ENCODE data around the gene ABHD2.
"Not testable (repeated sequence)": the region's sequence is repeated elsewhere in the genome, so short reads cannot be mapped to it uniquely, and the experiment has no call there.

The ABHD2 gene

DNA sequence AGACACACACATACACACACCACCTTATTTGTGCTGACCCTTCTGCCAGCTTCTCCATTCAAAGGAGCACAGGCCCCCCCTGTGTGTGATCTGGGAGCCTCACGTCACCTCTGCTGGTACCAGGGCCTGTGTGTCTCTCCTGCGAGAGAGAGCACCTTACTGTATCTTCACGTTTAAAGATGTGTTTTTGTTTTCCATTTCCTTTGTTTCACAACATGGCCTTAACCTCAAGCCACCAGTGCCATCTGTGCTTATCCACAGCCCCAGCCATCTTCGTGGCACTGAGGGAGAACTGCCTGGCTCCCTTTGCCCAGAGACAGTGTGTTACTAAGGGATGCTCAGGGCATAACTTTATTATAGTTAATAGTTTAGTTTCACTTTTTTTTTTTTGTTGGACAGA is 52.3 kb downstream of the ABHD2 start:
- DNase-seq, result no peak

DNA sequence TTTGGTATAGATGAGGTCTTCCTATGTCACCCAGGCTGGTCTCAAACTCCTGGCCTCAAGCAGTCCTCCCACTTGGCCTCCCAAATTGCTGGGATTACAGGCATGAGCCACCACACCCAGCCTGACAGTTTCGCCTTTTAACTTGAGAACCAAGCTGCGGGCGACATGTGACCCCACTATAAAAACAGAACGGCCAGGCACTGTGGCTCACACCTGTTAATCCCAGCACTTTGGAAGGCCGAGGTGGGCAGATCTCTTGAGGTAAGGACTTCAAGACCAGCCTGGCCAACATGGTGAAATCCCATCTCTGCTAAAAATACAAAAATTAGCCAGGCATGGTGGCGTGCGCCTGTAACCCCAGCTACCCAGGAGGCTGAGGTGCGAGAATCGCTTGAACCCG is 52.9 kb downstream of the ABHD2 start:
- not testable (repeated sequence) for DNase-seq

DNA sequence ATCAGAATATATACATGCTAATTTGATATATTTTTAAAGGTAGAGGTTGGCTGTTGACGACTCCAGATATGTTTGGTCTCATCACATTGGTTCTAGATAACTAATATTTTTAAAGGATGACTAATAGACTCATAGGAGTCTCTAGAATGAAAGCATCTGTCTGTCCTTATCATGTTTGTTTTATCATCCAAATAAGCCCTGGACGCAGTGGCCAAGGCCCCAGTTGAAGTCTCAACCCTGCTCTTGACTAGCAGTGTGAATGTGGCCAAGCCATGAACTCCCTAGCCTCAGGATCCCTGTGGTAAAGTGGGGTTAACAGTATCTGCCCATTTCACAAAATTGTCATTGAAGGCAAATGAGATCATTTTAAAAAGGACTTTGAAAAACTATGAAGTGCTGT is 53.6 kb downstream of the ABHD2 start:
- DNase-seq, result no peak

DNA sequence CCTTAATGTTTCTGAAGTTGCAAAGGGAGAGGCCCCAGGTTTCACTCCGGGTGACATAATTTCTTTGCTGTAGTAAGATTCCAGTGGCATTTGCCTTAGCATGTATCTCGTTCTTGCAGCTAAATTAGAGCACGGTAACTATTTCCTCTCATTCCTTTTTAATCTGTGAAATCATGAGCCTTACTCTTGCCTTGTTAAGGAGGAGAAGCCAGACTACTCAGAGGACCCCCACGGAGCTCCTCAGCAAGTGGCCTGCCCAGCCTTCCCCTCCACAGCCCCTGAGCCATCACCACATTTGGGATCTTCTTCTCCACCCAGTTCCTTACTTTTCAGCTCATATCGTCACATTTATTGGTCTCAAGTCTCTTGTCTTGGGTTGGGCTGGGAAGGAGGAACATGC is 54.2 kb downstream of the ABHD2 start:
- DNase-seq, result no peak

DNA sequence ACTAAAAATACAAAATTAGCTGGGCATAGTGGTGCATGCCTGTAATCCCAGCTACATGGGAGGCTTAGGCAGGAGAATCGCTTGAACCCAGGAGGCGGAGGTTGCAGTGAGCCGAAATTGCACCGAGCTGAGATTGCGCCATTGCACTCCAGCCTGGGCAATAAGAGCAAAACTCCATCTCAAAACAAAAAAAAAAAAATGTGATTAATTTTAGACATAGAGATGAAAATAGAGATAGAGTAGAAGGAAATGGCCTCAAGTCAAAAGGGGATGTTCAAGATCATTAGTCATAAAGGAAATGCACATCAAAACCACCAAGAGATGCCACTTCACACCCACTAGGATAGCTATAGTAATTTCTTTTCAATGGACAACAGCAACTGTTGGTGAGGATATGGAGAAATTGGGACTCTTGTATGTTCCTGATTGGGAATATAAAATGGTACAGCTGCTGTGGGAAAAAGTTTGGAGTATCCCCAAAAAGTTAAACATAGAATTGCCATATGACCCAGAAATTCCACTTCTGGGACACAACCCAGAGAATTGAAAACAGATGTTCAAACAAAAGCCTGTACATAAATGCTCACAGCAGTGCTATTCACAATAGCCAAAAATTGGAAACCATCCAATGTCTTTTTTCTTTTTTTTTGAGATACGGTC is 55.4 kb downstream of the ABHD2 start:
- peak; percentile 19 to 76 for DNase-seq

DNA sequence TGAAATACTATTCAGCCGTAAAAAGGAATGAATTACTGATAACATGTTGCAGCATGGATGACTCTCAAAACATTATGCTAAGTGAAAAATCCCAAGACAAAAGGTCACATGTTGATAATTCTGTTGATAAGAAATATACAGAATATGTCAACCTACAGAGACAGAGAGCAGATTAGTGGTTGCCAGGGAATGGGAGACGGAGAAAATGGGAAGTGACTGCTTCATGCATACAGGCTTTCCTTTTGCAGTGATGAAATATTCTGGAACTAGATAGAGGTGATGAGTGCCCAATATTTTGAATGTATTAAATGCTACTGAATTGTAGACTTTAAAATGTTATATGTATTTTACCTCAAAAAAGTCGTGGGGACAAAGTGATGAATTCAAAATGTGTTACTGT is 56.2 kb downstream of the ABHD2 start:
- DNase-seq, result no peak

DNA sequence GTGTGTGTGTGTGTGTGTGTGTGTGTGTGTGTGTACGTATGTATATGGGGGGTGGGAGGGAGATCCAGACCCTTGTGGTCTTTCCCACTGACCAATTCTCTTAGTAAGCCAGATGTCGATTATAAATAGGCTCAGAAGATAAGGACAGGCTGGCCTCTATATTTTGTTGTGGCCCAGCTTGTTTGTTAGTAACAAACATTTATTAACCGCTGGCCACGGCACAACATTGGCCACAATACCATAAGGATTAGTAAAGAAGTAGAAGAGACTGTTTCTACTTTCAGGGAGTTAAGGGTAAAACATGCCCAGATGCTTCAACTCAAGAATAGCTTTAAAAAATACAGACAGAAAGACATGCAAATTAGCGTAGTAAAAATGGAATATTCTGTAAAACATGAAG is 58.1 kb downstream of the ABHD2 start:
- no peak for DNase-seq

DNA sequence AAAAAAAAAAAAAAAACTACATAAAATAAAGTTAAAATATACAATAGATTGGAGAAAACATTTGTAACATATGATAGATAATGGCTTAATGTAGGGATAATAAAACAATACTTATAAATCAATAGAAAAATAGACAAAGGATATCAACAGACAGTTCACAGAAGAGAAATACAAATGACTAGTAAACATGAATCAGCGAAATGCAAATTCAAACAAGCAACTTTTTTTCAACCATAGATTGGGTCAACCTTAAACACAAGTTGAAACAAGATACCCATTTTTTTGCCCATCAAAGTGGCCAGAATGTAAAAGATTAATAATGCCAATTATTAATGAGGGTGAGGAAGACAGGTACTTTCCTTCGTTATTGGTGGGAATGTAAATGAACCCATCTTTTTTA is 59.9 kb downstream of the ABHD2 start:
- no peak for DNase-seq

DNA sequence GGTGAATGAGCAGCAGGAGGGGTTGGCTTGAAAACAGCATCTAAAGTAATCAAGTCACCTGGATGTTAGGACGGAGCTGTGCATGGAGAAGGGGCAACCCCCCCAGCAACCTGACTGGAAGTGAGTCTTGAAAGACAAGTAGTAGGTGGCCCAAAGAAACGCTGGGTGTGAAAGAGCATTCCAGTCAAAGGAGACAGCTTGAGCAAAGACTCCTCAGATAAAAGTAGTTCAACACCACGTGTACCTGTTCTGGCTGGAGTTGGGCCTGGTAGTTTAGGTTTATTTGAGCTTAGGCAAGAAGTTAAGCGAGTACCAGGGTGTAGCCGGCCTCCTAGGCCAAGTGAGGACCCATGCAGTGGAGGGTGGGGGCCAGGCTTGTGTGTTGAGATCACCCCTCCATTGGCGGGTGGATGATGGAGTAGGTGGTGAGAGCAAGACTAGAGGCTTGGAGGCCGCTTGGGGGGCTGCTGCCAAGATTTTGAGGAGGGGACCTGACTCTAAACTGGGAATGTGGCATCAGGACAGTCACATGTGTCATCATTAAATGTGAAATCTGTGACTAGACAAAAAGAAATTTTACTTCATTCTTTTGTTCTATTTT is 61.3 kb downstream of the ABHD2 start:
- no peak for DNase-seq

DNA sequence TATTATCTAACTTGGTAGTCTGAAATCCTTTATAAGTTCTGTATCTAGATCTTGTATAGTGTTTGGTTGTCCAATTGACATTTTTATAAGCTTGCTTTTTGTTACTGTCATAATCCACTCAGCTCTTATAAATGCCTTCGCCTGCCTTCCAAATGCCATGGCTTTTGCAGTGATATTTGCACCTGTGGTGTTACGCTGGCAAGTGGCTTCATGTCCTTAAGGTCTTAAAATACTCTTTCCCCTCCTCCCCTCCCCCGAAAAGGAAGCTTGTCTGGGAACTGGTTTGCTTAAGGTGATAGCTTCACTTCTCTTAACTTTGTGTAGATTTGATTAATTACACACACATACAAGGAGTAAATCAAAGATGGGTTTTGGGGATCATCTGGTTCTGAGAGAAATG is 62.0 kb downstream of the ABHD2 start:
- no peak for DNase-seq

DNA sequence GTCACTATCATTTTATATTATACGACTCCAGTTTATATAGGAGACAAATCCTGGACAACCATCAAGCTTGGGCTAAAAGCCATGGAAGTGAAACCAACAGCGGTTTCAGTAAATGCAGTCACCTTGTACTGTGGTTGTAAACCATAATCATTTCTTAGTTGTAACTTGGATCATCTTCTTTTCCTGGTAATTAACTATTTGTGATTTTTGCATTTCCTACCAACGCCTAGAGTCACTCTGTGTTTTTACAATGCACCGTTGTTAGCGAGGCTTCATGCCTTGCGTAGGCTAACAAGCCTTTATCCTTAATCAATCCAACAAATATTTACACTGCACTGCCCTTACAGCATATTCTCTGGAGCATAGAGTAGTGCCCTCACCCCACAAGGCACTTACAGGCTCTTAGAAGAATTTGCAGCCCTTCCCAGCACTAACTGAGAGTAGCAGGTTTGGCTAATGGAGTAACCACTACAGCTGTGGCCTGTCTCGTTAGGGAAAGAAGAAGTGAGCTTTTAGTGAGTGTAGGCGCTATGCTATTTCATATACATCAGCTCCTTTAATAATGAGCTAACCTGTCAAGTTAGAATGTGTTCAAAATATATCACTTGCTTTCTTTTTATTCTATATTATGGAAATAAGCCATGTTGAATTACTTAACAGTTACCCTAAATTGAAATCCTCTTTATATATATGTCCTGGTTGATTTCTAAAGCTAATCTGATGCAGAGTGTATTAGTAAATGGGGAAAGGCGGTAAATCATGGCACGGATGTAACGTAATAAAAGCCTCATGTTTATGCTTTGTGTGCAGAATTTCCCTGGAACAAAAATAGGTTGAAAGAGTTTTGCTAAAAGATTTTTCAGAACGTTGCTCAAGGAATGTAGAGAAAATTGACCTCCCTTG is 62.8 kb downstream of the ABHD2 start:
- no peak for DNase-seq

DNA sequence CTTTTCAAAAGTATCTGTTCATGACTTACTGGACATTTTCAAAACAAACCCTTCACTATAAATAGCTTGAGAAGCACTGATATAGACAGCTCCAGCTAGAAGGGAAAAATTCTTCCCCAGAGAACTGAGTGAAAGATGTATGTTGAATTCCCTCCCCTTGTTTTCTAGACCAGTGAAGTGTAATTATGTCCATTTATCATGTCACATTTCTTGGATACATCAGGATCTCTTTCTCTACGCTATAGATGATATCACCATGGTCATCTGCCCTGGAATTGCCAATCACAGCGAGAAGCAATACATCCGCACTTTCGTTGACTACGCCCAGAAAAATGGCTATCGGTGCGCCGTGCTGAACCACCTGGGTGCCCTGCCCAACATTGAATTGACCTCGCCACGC is 66.9 kb downstream of the ABHD2 start:
- no peak for DNase-seq

DNA sequence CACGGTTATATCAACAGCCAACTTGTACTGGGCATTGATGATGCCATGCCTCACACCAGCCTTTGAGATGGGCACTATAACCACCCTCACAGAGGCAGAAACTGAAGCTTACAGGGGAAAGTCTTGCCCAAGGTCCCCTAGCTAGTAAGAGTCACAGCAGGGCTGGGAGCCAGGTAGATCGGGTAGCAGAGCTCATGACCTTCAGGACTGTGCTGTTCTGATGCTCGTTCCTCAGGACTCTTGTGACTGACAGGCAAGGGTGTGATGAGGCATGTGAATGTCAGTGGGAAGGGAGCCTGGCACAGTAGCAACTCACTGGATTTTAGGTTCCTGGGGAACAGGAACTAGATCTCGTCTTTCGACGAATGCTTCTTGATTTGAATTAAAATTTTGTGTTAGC is 67.4 kb downstream of the ABHD2 start:
- DNase-seq, result no peak

DNA sequence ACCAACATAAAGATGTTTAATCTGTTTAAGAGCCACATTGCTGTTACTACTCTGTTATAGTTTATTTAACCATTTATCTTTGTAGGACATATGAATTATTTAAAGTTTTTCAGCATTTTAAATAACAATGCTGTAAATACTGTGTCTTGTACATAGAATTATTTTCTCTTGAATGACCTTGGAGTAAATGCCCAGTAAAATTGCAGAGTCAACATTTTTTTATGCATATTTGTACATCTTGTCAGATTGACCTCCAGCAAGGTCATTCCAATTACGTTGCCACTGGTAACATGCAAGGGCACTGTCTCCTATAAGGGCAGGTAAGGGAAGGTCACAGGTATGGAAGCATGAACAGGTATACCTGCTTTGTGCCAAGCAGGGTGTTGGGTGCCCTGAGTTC is 68.8 kb downstream of the ABHD2 start:
- no peak for DNase-seq

DNA sequence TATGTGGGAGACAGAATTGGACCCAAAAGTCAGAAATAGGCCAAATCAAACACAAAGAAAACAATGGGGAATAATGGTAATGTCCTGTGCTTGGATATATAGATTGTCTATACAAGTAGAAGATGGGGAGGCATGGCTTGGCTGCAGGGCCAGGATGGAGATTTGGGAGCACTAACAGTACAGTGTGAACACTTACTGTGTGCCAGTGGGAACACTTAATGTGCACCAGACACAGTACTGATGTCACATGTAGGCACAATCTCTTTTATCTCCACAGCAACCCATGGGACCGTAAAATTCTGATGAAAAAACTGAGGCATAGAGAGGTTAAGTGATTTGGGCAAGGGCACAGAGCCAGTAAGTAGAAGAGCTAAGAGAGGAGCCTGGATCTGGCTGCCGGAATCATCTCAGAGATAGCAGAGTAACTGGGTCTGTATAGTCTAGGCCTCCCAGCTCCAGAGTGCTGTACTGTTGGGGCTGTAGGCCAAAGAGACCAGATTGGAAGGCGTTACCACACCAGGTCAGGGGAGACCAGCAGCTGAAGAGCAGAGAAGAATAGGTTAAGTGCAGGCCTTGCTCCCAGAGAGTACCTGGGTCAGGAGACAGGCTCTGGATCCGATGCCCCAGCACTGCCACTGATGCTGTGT is 69.8 kb downstream of the ABHD2 start:
- no peak for DNase-seq

DNA sequence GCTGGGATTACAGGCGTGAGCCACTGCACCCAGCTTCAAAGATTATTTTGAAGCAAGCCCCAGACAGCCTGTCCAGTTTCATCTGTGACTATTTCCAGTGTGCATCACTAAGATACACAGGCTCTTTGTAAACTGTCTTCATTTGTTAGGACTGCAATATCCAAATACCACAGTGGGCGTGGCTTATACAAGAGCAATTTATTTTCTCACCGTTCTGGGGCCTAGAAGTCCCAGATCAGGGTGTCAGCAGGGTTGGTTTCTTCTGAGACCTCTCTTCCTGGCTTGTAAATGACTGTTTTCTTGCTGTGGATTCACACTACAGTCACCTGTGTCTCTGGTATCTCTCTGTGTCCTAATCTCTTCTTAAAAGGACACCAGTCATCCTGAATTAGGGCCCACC is 73.4 kb downstream of the ABHD2 start:
- no peak for DNase-seq

DNA sequence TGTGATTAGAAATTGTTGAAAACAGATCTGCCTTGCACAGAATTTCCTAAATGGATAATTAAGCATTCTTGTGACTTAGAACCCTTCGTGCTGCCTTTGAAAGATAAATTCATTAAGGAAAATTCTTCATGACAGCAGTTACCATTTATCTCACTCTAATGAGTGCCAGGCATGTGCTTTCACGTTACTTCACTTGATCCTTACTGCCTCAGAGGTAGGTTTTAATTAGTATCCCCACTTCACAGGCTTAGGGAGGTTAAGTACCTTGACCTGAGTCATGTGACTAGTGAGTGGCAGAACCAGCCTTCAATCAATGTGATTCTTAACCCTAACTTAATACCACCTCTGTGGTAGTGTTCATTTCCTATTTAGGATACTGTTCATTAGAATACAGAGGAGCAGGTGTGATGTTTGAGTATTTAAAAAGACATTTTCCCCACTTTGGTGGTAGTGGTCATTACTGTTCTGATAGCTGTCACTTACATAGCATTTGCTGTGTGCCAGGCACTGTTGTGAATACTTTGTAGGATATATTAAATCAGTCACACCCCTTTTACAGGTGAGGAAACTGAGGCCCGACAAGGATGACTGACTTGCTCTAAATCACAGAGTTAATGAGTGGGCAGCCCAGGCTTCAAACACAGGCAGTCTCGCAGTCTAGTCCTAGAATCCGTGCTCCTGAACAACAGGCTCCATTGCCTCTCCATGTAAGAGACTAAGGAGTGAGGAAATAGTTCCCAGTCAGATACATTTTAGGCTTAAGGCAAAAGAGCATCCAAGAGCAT is 75.2 kb downstream of the ABHD2 start:
- no peak for DNase-seq

DNA sequence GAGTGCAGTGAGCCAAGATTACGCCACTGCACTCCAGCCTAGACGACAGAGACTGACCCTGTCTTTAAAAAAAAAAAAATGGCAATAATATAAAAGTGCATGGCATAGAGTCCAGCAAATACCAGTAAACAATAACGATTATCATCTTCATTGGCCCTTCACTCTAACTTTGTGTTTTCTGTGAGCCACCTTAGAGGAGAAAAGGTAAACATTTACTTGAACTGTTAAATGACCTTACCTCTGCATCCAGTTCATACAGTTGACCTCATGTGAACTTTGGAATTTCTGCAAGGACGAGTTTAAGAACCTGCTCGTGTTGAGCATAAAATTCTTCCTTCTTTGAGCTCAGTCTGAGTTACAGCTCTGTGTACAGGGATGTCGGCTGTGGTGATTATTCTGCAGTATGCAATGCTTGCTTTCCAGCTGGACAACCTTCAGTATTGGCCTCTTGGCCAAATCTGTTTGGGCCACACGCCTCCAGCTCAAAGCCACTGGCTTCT is 76.5 kb downstream of the ABHD2 start:
- DNase-seq, result no peak

DNA sequence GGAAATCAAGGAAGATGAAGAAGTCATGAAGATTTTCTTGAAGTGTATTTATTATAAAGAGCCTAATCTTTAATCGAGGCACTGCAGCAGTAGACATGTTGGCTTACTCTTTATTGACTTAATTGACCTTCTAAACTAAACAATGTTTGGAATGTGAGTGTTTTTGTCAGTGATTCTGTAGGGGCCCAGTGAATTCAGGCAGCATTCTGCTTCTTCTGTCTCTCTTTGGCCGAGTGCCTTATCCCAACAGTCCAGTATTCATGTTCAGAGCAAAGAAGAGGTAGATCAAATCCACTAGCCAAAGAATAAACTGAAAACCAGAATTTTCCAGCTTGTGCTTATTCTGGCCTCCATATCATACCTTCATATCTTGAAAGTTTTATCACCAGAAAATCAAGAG is 77.4 kb downstream of the ABHD2 start:
- DNase-seq, result no peak

DNA sequence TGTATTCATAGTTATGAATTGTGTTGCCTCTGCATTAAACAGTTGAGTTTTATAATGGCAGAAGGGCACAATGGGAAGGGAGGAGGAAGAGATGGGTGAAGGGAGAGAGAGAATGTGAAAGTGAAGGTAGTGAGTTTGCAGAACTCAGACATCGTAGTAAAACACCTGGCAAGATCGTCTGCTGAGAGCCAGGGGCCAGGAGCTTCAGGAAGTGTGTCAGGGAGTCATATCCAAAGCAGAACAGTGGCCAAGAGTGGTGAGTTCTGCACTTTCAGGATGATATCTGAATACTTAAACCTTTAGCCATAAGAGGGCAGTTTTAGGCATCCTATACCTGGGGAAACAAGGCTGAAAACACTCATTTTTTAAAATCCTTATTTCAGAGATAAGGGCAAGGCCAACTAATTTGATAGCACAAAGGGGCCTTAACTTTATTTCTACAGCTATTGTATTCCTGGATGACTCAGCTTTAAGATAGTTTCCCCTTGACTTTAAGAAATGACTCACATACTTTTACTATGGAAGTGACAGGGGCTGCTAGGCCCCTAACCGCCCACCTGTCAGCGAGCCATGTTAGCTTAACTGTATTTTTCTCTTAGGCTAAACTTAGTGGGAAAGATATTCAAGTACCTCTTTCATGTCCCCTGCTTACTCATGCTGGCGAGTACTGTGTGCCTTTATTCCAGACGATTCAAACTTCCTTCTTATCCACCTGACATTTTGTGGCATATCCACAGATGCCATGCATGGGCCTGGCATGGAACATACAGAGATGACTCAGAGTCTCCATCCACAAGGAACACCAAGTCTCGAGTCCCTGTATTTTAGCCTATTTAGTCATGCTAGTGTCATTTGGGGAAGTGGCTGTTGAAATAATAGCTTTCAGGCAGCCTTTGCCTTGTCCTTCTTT is 79.3 kb downstream of the ABHD2 start:
- no peak for DNase-seq

DNA sequence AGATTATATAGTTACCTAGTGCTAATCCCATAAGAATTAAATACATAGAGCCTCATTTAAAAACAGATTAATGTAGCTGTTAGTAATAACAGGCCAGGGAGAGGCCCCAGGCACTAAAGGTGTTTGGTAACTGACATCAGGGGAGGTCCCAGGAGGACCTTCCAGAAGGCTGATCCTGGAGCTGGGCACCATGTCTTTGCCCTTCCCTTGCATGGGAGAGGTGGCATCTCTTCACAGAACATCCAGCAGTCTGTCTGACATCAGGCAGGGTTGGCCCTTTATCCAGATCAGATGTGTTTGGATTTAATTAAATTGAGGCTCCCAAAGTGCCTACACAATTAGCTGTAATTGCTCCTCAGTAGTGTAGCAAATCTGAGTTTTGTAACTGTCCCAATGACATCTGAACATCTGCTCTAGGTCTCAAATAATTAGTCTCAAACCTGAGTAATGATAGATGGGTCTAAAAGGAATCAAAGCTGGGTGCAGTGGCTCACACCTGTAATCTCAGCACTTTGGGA is 80.1 kb downstream of the ABHD2 start:
- DNase-seq, result no peak
